NCI-H1436 (cell line): ENCODE measurements around the gene LSAMP.

ENCODE experiments used
- DNase-seq: peaks from one replicate; lab custom pipeline; 2025; lab: John Stamatoyannopoulos, UW

LSAMP gene

DNA sequence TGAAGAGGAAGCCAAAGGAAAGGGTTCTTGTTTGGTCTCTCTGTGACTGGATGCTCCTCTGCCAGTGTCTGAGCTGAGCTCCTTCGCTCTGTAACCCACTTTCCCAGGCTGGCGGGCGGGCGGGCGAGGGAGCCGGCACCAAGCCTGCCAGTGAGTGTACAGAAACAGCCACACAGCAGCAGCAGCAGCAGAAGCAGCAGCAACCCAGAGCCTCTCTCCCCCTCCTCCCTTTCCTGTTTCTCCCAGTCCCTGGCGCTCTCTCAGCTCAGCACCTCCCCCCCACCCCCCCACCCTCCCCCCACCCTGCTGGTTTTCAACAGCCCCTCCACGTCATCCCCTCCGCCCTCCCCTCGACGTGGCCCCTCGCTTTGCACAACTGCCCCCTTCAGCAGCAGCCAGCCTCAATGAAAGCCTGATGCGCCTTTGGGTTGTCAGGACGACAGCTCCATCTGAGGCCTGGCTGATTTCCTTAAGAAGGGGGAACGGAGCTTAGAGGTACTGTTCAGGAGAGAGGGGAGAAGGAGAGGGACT lies at the start of gene LSAMP:
LSAMP (minus strand) TSS at position 177 of the 531 bp plus-strand sequence.
- peak; percentile 70 for DNase-seq

DNA sequence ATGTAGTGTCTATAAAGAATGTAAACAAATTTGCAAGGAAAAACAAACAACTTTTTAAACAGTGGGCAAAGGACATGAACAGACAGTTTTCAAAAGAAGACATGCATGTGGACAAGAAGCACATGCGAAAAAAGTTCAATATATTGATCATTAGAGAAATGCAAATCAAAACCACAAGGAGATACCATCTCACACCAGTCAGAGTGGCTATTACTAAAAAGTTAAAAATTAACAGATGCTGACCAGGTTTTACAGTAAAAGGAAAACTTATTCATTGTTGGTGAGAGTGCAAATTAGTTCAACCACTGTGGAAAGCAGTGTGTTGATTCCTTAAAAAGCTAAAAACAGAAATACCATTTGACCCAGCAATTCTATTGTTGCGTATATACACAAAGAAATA lies 47.1 kb upstream of the LSAMP start:
- no peak for DNase-seq

DNA sequence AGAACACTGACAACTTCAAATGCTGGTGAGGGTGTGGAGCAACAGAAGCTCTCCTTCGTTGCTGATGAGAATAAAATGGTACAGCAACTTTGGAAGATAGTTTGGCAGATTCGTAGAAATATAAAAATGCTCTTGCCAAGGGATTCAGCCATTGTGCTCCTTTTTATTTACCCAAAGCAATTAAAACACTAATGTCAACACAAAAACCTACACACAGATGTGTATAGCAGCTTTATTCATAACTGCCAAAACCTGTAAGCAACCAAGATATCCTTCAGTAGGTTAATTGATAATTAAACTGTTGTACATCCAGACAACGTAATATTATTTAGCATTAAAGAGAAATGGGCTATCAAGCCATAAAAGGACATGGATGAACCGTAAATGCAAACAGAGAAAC lies 37.8 kb upstream of the LSAMP start:
- no peak for DNase-seq

DNA sequence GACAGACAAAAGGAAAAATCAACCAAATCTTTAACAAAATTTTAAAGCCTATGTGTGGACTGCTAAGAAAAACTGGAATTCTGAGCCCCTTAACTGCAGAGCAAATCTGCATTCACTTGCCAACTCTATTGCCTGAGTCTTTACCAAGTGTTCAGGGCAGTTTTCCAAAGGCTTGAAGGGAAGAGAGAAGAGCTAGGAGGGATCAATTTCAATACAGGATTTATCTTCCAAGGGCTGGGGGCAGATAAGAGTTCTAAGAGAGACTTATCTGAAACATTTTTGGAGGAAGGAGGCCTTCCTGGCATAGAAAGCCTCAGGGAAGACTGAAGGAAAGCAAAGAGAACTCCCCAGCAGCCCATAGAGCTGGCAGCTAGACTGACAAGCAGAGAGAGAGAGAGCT lies 31.4 kb upstream of the LSAMP start:
- no peak for DNase-seq

DNA sequence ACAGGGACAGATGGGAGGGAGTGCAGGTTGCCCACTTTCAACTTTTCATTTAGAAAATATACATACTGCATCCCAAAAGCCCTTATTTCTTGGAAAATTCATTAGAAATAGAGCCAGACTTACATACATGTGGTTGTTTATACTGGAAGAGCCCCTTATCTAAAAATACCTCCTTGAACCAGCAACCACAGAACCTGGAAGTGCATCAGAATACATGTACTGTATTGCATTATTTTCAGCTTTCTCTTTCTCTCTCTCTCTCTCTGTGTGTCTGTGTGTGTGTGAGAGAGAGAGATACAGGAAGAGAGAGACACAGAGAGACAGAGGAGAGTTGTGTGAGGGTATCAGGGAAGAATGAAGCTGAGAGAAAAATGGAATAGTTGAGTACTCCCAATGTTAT lies 29.5 kb upstream of the LSAMP start:
- peak; percentile 18 for DNase-seq

DNA sequence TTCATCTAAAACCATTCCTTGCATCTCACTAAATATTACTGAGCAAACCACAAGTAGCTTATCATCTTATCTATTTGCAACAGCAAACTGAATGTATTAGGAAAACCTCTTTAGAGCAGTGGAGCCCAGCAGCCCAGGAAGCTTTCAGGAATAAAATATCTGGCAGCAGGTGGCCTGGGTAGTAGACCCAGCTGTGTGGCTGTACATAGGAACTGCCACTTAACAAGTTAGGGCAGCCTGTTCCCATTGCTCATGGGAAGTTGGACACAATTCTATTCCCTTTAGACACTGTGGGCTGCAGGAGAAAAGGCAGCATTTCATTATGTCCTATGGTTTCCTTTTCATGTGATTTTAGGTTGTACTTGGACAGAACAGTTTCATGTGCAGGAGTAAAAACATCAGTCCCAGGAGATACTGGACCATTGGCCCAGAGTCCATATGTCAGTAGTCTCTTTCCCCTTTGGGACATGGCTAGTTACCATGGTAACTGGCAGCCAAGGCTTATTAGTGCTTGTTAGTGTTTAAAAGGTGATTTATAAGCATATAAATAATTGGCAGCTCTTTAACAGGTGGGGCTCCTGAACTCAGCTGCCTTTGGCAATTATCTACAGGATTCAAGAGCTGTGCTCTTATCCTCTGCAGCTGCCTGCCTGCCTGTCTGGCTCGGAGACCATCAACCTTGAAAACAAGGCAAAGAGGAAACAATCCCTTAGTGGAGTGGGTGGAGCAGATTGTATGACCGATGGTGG lies 28.9 kb upstream of the LSAMP start:
- peak; percentile 95 for DNase-seq

DNA sequence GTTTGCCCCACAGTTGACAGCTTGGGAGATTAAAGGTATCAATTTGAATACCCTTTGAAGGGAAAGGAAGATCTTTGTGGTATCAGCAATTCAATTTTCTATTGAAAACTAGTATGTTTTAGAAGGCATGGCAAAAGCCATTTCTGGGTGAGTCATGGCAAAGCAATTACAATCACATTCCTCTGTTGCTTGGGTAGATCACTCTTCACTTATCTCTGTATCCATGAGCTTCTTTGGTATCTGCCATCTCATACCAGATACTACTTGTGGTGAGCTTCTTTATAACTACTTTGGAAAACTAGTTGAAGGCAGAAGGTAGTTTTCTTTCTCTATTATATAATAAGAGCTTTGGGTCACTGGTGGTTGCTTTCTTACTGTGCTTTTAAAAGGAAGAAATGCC lies 28.3 kb upstream of the LSAMP start:
- no peak for DNase-seq

DNA sequence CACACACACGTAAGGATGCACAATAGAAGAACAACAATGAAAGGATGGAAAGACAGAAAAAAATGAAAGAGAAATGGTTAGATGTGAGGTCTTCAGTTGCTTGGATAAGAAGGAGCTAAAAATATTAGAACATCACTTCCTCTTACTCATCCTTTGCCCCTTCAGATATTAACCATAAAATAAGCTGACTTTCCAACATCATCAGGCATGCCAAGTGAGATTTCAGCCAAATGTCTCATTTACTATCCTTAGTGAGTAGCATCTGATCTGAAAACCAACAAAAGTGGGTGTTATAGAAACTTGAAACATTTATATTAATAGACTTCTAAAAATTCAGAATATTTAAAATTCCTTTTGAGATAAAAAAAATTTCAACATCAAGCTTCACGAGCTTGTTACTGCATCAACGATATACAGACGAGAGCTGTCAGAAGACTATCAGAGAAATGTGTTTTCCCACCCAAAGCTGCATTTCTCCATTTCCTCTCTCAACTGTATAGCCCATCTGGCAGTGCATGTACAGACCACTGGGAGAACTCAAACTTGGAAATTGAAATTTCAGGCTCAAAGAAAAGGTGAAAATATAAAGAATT lies 25.4 kb upstream of the LSAMP start:
- DNase-seq = no peak

DNA sequence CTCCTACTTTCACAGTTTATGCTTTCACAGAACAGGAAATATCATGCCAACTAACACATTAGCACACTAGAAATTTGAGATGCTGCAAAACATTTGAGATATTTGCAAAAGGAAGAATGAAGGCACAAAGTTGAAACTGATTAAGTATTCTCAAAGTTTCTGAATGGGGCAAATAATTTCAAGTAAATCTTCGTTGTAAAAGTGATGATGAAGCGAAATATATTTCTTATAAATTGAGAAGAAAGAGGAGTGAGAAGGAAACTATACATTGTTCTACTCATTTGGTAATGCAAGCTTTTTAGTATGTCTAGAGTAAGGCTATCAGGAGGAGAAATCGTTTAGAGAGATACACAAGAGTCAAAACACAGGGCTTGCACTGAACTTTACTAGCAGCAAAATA lies 24.3 kb upstream of the LSAMP start:
- no peak for DNase-seq

DNA sequence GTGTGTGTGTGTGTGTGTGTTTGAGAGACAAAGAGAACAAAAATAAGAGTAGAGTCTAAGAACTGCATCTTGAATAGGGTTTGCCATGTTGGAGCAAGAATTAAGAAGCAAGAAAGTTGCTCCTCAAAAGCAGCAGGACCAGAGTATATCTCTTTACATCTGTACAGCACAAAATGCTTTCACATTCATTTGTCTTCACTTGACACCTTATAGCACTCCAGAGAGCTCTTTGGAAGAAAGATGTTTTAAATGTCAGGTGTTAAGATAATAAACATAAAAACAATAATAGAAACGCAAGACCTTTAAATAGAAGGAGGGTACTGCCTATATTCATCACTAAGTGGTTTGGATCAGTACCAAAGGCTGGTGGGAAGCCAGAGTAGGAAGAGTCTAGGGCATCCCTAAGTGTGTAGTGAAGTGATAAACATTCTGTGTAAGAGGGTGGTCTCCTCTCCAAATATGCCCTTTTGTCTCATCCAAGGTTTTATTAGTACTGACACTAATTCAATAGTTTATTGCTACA lies 19.1 kb upstream of the LSAMP start:
- DNase-seq = no peak

DNA sequence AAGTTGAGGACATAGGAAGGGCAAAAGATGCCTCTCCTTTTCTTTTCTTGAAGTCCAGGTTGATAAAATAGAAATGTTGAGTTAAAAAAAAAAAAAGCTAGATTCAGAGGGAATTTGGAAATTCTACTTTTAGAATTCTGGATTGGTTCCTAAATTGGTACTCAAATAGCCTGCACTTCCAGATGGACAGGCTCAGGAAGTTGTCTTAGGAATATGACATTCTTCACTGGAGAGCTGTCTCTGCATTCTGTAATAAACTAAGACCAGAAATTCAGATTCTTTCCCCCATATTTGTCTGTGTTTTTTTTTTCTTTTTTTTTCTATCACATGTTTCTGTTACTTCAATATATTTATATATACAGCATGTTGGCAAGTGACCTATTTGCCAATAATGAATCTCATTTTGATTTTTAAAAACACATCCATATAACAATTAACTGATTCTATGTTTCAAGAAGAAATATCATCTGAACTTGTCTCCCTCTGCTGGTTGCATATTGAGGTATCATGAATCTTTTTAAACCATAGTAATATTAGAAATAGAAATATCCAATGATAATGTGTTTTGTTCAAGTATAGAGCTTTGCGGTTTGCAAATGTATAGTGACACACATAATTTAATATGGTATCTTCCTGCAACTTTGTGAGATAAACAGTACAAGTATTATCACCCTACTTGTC lies 8.5 kb upstream of the LSAMP start:
- DNase-seq = no peak

DNA sequence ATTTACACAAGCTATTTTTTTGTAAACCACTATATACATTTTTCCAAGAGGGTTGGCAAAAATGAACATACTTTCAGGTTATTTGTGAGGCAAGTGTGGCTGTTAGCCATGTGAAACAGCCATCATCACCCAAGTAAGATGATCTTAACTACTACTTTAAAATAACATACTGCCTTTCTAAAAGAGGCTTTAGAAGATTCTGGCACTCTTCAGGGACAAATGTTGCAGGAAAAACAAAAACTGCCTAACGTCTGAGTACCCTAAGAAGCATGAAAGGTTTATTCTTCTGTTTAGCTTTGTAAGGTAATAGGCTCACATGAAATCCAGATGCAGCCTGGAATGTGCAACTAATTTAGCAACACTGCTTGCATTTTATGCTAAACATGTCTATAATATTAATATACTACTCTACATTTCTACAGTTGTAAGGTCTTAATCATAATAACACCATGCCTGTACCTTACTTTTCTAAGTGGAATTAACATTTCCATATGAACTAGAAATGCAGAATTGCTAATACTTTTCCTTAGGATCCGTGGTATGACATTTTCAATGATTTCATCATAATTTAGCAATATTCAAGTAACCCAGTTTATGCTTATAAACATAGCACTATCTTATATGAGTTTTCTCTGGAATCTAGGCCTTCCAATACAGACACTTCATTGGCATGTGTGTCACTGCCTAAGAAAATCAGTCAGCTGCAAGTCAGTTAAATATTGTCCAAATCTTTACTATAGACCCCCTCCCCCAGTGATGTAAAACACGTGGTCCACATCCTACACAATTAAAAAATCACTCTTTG lies 4.5 kb upstream of the LSAMP start:
- no peak for DNase-seq

DNA sequence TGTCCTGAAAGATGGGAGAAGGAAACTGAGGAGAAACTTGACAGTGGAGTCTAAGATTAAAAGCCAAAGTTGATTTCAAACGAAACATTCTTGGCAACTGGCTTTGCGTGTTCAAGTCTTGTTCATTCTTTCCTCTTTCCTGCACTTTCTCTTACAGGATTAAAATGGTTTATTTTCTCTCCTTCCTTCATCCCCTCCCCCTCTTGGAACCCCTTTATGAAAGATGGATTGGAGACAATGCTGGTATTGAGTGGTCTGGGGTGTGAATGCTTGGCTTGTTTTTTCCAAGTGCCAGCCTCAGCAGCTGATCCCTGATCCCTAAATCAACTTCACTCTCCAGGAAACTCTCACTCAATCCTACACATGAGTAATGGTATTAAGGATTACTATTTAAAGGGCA lies 703 bp upstream of the LSAMP start:
- DNase-seq = no peak

DNA sequence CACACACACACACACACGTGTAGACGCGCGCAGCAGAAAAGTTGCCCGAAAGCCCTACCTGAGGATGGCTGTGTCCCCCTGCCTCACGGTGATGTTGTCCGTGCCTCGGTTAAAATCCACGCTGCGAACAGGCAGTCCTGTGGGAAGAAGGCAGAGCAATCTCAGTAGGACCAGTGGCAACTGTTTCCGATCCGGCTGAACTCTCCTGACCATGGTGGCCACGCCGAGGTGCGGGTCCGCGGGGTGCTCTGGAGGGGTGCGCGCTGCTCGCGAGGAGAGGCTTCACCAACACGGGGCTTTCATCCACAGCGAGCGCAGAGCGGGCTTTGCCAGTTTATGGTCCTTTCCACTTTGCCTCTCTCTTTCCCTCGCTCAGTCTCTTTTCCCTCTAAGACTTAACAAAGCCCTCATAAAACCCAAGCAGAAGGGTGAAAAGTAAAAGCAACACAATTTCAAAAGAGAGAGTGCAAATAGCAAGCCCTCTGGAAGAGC lies 422 bp downstream of the LSAMP start:
- DNase-seq = no peak

DNA sequence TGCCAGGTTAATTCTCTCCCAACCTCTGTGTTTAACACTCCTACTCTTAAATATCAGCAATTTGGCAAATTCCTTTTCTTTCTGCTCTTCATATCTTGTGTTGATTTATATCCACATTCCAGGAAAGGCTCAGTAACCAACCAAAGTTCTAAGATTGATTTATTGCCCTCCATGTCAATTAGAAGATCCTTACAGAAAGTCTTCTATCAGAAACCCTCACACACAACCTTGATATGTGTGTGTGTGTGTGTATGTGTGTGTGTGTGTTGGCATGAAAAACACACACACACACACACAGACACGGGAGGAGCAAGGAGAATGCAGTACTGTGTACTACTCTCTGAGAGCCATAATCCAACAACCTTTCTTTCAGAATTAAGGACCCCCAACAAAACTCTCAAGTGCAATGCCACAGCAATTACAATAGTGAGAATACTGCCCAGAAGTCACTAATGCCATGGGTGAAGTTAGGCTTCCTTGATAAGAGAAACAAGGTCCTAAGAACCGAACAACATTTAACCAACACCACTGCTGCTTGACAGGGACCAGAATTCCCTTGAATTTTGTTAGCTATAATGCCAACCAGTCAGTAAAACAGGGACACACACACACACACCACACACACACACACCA lies 1.1 kb downstream of the LSAMP start:
- DNase-seq = no peak

DNA sequence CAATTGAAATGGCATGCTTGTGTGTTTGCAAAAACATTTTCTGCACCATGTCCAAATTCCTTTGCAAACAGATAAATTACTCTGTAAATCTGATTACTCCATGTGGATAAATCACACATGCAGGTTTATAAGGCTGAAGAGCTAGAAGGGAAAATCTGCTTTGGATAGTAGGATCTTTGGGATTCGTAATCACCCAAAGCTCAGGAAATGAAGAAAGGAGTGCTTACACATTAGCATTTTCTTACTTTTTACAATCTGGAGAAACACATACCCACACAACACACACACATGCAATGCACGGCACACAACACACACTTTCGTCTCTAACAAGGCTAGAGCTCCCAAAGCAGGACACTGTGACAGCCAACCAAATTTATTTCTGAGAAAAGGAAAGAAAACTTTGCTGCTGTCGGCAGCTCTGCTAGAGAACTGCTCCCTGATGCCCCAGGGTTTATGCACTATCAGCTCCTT lies 2.1 kb downstream of the LSAMP start:
- DNase-seq = no peak

DNA sequence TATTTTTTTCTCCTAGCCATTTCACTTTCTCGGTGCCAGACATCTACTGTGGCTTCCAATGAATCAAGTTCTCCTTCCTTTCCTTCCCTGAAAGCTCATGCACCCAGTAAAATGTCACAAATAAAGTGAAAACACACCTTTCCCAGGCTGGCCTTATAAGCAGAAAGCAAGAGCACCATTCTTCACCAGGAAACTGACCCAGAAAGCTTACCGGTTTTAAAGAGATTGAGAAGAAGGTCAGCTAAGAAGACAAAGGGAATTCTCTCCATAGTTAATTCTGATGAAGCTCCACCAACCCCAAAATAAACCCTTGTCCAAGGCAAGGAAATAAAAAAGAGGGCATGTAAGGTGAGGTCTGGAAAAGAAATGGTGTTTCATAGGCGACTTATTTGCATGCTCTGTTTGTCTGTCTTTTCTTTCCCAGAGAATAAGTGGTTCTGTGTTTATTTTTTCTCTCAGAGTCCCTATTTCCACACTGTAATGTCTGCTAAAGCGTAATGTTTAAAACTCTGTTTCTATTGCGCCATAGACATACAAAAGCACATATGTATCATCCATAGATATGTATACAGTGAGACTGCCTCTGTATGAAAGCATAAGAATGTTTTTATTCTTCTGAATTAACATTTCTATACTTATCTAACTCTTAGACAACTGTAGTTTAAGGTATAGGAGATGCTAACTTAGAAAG lies 2.8 kb downstream of the LSAMP start:
- DNase-seq = no peak

DNA sequence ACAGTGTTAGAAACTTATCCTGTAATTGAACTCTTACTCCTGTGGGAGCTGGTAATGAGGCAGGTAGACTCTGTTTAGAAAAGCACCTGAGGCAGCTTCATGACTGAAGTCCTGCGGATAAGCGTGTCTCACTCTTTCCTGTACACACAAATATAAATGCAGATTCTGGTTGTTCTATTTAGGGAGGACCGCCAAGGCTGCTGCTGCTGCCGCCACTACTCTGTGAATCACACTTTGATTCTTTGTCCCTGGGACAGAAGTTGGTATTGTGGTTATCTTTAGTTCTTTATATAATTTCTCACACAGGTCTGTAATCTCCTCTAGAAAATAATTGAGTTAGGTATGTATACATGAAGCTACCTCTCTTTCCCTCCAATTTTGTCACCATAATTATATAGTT lies 3.6 kb downstream of the LSAMP start:
- DNase-seq = no peak

DNA sequence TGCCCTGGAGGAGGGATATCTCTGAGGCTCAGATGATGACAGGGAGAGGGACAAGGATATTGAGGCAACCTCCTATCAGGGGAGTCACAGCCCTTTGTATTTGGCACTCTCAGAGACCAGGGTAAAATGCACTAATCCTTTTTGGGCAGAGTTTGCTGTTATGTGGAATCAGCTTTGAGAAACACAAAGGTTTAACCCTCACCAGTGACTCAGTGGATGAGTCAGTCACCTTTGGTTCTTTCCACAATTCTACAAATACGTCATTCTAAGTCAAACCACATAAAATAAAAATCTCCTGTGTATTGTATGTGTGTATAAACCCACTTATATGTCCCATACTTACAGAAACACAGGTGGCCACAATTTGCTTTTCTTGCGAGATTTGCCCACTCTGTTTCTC lies 5.1 kb downstream of the LSAMP start:
- no peak for DNase-seq

DNA sequence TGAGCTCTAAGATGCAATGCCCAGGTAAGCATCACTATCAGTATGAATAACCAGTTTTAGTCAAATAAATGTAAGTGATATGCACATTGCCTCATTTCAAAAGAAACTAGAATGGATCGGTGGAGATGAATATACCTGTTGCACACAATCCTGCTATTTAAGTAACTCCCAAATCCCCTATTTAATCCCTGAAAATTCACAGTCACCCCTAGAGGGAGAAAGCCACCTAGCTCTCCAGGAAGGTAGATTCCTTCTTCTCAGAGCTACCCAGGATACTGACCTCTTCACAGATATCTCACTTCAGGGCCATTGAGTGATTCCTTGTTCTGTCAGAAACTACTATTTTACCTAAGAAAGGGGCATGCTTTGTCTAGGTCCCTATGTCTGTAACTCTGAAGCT lies 11.7 kb downstream of the LSAMP start:
- no peak for DNase-seq

DNA sequence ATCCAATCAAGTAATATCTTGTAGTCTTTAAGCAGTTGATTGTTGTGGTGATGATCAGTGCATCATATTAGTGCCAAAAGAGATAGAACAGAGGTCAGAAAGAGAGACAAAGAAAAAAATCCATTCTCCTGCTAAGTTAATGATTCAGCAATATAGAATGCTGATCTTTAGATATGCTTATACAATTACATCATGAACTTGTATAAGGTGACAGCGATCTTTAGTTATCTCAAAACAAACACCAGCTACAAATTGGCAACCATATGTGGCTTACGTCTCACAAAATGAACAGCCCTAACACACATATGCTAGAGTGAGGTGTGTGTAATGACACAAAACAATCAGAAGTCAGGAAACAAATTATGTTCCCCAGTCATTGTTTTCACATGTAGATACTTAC lies 12.5 kb downstream of the LSAMP start:
- no peak for DNase-seq
